HS-27A (cell line): Measurements from ENCODE around the gene KLHL17.
"Not testable (repeated sequence)": the region's sequence is repeated elsewhere in the genome, so short reads cannot be mapped to it uniquely, and the experiment has no call there.

Experiments
- DNase-seq: peaks from one replicate; pipeline ENCODE4 v3.0.0-alpha.2; 2012; ENCODE audit warnings: low read depth, missing footprints

Gene KLHL17

GRCh38 chr1:937521-937920 is 22.9 kb upstream of the KLHL17 start:
- no peak for DNase-seq

GRCh38 chr1:938088-938683 is 22.2 kb upstream of the KLHL17 start:
- DNase-seq: no peak

GRCh38 chr1:938711-939489 is 21.5 kb upstream of the KLHL17 start:
- DNase-seq: no peak

GRCh38 chr1:939511-940106 is 20.8 kb upstream of the KLHL17 start:
- DNase-seq: no peak

GRCh38 chr1:940107-941014 is 20.0 kb upstream of the KLHL17 start:
- no peak for DNase-seq

- no peak for DNase-seq
Measured at GRCh38 chr1:941015-941587, 19.3 kb upstream of the KLHL17 start.

GRCh38 chr1:941588-942383 is 18.6 kb upstream of the KLHL17 start:
- no peak for DNase-seq

GRCh38 chr1:942411-942821 is 18.0 kb upstream of the KLHL17 start:
- no peak for DNase-seq

- no peak for DNase-seq
Measured at GRCh38 chr1:942864-943533, 17.4 kb upstream of the KLHL17 start.

- DNase-seq: no peak
Measured at GRCh38 chr1:943545-944340, 16.6 kb upstream of the KLHL17 start.

GRCh38 chr1:944341-945325 is 15.8 kb upstream of the KLHL17 start:
- no peak for DNase-seq

GRCh38 chr1:945688-946556 is 14.5 kb upstream of the KLHL17 start:
- no peak for DNase-seq

GRCh38 chr1:946811-947210 is 13.6 kb upstream of the KLHL17 start:
- DNase-seq: not testable (repeated sequence)

GRCh38 chr1:947958-948357 is 12.4 kb upstream of the KLHL17 start:
- DNase-seq: no peak

GRCh38 chr1:950268-950667 is 10.1 kb upstream of the KLHL17 start:
- no peak for DNase-seq

- no peak for DNase-seq
Measured at GRCh38 chr1:950881-951280, 9.5 kb upstream of the KLHL17 start.

GRCh38 chr1:951364-951763 is 9.0 kb upstream of the KLHL17 start:
- no peak for DNase-seq

- DNase-seq: no peak
Measured at GRCh38 chr1:952201-952600, 8.2 kb upstream of the KLHL17 start.
